Stimulated activated CD4-positive, alpha-beta T cell treated with anti-CD3 and anti-CD28 coated beads, Interleukin-1b, Interleukin-23, amount 100 ng/mL, for 24 hours (primary cell): ENCODE data around the gene KCTD16.

Experiments
- DNase-seq, 4 experiments: peaks; one replicate each; pipeline ENCODE4 v3.0.0-alpha.2; 2020; ENCODE audit warnings: low read depth in 4 of 4, low spot score in 1 of 4

KCTD16 gene

DNA sequence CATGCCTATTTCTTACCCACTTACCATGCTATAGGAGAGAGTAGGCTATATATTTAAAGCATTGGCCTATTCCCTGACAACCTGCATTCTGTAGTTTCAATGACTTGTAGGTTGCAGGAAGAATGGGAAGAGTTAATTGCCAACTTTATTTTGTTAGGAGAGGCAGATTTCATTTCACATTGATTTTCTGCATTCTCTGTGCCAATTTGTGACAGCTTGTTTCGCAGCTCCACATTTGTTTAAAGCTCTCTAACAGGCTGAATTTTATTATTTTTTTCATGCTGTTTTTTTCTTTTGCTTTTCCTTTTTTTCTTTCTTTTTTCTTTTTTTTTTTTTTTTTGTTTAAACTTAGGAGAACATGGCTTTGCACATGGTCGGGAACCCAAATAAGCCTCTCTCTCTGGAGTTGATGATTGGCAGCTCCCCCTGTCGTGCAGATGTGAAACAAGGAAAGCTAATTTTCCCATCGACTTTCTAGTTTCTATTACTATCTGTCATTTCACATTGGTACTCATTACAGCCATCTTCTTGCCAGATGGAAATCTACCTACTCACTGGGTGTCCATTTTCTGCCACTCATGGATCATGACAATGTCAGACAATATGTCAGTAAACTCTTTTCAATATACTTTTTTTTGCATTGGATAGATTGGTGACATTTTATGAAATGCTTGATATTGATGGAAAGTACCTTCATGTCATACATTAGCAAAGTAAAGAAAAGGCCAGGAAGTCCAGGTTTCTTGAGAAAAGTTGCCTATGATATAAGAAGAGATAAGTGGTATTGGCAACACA, 223.2 kb downstream of the KCTD16 start:
- DNase-seq = no peak

- DNase-seq = no peak
These were observed 225.0 kb downstream of the KCTD16 start for GRCh38 chr5:144395704-144396103.

- no peak for DNase-seq
These were observed 232.4 kb downstream of the KCTD16 start for GRCh38 chr5:144403058-144403457.

DNA sequence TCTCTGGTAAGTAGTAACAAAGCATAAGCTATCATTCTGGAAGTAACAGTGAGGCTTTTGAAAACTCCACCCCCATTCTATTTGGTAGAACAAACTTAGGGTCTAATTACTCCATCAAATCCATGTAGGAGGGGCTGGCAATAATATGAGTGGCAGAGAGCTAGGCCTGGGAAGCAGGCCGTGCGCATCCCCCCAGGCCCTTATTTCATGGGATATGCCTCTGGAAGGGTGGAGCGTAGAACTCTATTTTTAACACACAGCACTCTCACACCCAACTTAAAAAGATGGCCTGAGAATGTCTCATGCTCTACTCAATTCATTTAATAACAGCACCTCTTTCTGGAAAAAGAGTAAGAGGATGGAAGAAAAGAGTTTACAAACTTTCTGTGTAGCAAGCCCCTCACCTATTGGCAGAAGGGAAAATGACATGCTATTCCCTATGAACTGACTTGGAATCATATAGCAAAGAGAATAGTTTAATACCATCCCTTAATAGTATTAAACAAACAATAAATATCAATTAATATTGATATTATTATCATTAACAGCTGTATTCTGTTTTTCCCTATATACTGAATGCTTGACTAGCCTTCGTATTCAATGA, 233.2 kb downstream of the KCTD16 start:
- DNase-seq = no peak

DNA sequence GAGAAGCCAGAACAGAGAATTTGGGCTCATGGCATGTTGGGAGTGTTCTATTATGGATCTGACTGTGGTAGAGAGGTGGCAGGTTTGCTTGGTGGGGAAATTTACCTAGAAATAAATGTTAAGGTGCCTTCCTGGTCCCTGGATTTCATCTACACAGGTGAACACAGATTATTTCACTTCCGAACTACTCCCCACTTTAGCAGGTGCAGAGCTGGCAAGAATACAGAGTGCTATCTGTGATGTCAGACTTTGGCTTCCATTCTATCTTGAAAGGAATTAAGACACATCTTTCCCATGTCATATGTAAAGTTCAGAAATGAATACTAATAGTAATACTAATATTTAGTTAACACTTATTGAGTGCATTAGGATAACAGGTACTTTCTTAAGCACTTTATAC, 234.0 kb downstream of the KCTD16 start:
- DNase-seq = no peak

DNA sequence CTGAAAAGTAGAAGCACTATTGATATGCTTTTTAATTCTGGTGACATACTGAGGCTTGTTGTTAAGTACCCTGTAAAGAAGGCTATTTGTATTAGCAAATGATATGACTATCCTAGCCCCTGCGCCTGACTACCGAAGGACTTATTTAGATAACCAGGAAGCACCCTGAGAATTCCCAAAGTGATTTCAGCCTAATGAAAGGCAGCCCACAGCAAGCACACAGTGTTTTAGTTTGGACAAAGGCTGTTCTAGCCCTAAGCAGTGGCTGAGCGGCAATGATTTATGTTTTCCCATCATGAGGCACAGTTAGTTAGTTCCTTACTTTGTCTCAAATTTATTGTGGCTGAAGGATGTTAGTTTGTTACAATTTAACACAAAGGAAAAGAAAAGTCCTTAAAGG, 235.3 kb downstream of the KCTD16 start:
- DNase-seq = no peak

- no peak for DNase-seq
These were observed 235.8 kb downstream of the KCTD16 start for GRCh38 chr5:144406442-144406841.

- DNase-seq = no peak
These were observed 243.7 kb downstream of the KCTD16 start for GRCh38 chr5:144414202-144415029.

GRCh38 chr5:144416196-144416595, 245.5 kb downstream of the KCTD16 start:
- no peak for DNase-seq

DNA sequence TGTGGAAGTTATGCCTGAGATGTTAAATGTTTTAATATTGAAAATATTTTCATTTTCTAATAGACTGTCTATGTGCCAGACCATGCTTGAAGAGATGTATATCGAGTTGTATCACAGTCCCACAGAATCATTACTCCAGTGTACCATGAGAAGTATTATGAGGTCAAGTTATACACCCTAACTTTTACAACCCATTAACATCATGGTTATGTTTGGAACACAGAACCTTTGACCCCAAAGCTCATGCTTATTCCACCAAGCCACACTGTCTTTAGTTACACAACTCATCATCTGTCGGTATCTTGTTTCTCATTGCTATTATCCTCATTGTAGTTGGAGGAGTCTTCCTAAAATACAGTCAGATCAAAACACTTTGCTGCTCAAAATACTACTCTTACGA, 248.0 kb downstream of the KCTD16 start:
- DNase-seq = no peak

DNA sequence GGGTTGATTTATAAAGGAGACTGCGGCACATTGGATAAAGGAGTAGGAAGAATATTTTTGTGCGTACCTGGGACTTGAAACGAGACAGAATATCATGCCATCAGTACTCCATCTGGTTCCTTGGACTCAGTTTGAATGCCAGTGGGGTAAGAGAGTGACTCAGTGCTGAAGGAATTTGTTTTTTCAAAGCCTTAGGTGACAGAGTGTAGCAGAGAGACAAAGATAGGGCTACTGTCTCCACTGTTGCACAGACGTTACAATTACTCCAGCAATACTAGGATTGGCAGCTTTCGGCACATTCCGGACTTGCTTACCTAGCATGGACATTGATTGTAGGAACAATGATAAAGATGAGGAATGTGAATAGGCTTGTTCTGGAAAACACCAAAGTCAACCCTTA, 250.7 kb downstream of the KCTD16 start:
- no peak for DNase-seq

DNA sequence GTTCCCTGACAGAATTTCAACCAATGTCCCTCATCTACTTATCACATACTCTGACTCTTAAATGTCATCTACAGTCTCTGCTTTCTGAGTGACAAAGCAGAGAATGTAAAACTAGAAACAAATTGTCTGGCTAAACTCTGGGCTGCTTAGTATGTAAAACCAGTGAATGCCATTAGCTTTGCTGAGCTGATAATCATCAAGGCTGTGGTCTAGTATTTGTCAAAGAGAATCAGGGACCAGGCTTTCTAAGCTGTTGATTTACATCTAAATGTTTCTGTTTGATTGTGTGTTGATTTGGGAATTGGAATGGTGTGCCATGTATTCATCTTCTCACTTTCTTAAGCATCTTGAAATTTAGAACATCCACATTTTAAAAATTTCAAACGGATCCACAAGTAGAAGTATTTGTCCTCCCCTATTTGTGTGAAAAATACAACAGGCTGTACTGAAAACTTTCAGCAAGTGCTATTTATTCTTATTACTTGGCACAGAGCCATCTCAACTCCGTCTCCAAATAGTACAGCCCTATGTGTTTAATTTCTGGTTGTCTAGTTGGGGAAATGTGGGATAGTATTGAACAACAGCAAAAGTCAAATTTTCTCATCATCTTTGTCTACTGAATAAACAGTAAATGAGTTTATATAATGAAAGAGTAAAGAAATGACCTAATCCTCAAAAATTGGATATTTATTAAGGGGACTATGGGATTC, 251.5 kb downstream of the KCTD16 start:
- no peak for DNase-seq

GRCh38 chr5:144427866-144428265, 257.2 kb downstream of the KCTD16 start:
- no peak for DNase-seq

GRCh38 chr5:144428326-144428725, 257.7 kb downstream of the KCTD16 start:
- no peak for DNase-seq

DNA sequence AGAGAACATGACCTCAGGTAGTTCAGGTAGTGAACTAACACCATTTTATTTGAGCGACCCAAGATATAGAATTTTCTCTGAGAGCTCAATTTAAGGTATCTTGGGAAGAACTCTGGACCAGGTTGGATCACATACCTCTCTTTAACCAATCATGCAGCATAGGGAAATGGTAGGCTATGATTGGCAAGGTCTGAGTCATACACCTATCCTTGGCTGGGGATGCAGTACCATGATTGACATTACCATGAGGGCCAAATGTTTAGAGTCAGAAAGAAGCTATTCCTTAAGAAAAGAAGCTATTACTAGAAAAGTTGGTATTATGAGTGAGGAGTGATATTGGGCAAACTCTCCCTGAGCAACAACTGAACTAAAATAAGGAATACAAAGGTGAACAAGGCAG, 258.7 kb downstream of the KCTD16 start:
- DNase-seq = no peak

DNA sequence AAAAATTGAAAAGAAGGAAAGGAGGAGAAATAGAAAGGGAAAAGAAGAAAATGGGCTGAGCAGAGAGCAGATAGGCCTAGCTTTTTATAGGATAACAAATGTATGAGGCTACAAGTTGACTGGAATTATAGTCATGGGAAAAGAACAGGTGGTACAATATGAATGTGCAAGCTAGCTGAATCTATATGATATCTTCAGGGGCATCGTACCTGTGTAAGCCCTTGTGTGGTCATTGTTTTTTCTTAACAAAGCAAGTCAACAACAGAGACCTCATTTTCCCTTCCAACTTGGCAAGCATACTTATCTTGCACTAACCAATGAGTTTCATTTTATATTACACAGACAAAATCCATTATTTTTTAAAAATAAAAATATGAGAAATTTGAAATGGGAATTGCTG, 259.2 kb downstream of the KCTD16 start:
- DNase-seq = no peak

DNA sequence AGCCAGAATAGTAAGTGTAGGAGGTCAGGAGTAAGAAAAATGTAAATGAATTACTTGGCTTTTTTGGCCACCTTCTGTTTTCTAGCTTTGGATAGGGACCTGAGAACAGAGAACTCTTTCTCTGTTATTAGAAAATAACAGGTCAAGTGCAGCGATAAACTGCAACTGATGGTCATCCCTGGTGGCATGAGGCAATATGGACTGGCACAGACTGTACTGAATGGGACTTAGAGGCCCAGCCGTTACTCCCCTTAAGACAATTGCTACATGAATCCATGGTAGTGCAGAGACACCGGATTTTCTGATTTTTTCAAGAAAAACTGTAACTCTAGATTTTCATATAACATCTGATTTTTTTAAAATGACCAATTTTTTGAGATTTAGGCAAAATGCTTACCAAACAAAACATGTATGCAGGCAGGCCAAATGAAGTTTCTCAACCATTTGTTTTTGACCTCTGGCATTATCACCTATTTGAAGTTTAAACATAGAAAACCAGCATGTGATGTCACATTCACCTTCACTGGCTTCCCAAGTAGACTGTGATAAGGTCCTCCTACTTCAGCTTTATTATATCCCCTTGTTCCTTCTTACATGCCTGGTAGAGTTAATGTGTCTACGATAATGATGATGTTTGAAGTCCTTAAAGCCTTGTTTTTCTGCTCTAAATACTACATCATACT, 262.6 kb downstream of the KCTD16 start:
- no peak for DNase-seq

DNA sequence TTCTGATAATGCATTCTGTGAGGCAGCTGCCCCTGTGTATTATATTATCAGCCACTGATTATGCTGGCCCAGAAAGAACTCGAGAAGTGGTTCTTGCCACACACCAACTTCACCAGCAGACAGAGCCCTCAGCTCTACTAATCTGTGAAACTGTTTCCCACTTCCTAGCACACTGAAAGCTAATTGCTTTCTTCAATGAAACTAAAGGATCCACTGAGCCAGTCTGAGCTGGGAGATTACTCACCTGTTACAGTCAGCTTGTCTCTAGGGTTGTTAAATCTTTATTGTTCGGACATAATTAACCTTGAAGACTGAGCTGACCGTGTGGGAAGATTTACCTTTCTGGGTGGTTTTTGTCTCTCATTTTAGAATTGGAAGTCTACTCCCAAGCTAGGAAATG, 263.2 kb downstream of the KCTD16 start:
- no peak for DNase-seq

GRCh38 chr5:144436007-144436406, 265.3 kb downstream of the KCTD16 start:
- DNase-seq = no peak

DNA sequence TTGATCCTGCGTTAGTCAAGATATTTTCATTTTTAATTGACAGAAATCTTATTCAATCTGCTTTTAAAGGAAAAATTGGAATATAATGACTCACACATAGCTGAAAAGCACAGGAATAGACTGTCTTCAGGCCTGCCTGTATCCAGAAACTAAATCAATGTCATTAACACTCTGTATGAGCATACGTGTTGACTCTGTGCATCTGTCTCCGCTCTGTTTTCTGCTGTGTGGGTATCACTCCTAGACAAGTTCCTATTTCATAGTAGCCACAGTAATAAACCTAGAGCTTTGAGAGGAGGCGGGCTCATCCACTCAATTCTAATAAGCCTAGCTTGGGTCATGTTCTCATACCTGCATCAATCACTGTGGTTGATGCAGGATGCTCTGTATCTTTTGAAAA, 267.6 kb downstream of the KCTD16 start:
- no peak for DNase-seq

DNA sequence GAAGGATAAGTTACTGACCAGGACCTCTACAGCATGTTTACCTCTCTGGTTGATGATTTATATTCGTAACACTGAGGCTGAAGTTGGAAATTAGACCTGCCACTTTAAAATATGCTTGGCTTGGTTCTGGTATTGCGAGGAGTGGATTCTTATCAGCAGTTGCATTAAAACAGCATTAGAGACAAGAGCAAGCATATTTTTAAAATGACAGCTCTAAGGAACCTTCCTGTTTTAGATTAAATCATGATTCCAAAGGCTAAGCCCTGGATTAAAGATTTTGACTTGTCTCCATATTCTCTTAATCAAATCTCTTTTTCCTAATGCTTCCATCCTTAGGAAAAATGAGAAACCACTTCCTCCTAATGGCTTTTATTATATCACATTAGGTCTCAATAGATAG, 277.8 kb downstream of the KCTD16 start:
- DNase-seq = no peak
